CD4-positive, alpha-beta T cell (primary cell): ENCODE measurements around the gene SDHAF2. TPM values are rescaled to one million over a fixed set of nuclear protein-coding genes. Genes with fewer than 3 reads are reported as not detected.

Experiments used
- ATAC-seq: fragments of 200-7000 bp; cut with Tn5 transposase; one replicate; pipeline ENCODE4 v1.10.0; 2022; ENCODE audit warnings: mild to moderate bottlenecking; ENCODE audit not compliant: poor library complexity
- CTCF ChIA-PET: fragments of 350-600 bp; sonication (Branson Sonifier 250); formaldehyde crosslinking; loops from one replicate; lab custom pipeline; 2021; ENCODE audit warnings: antibody characterized with exemption, inconsistent platforms; lab: Charles Lee
- POLR2A ChIA-PET: fragments of 350-600 bp; sonication (Branson Sonifier 250); formaldehyde crosslinking; loops from one replicate; lab custom pipeline; 2021; ENCODE audit warnings: antibody characterized with exemption, inconsistent platforms; lab: Charles Lee
- DNase-seq, 14 experiments: peaks; one replicate each; pipeline ENCODE4 v3.0.0-alpha.2; 2013 to 2020; ENCODE audit warnings: mixed read lengths in 2 of 14
- H3K27ac ChIP-seq, 2 donors: one replicate each; pipeline versions ENCODE4 v1.5.1 to v1.7.0; 2013; ENCODE audit warnings: low read length in 2 of 2, low read depth in 1 of 2, mild to moderate bottlenecking in 1 of 2
- H3K27me3 ChIP-seq, 2 experiments: 1 replicate in 1 of 2; 2 replicates in 1 of 2; pipeline versions ENCODE4 v1.6.1 to v1.7.0; 2013; ENCODE audit warnings: low read length in 2 of 2, control low read depth in 1 of 2, mild to moderate bottlenecking in 1 of 2, moderate library complexity in 1 of 2; ENCODE audit not compliant: insufficient read depth in 2 of 2, control insufficient read depth in 1 of 2
- H3K36me3 ChIP-seq: one replicate; pipeline ENCODE4 v1.6.1; 2013; ENCODE audit warnings: low read length, control low read depth; ENCODE audit not compliant: insufficient read depth
- H3K4me1 ChIP-seq: one replicate; pipeline ENCODE4 v1.6.1; 2013; ENCODE audit warnings: low read length, control low read depth; ENCODE audit not compliant: insufficient read depth
- H3K4me3 ChIP-seq: one replicate; pipeline ENCODE4 v1.5.1; 2013; ENCODE audit warnings: mild to moderate bottlenecking, low read length, moderate library complexity
- H3K9me3 ChIP-seq, 2 experiments: 1 replicate in 1 of 2; 2 replicates in 1 of 2; pipeline versions ENCODE4 v1.6.1 to v1.7.0; 2013; ENCODE audit warnings: low read length in 2 of 2, mild to moderate bottlenecking in 2 of 2, control low read depth in 1 of 2, moderate library complexity in 1 of 2; ENCODE audit not compliant: control insufficient read depth in 1 of 2, insufficient read depth in 1 of 2
- H3K27ac Mint-ChIP-seq: one replicate; pipeline ENCODE4 v1.8.0; 2020; ENCODE audit warnings: mixed read lengths
- H3K27me3 Mint-ChIP-seq: one replicate; pipeline ENCODE4 v1.8.0; 2021; ENCODE audit warnings: mixed read lengths
- H3K36me3 Mint-ChIP-seq: one replicate; pipeline ENCODE4 v1.8.0; 2021; ENCODE audit warnings: low read depth, mixed read lengths
- H3K4me1 Mint-ChIP-seq: one replicate; pipeline ENCODE4 v1.8.0; 2021; ENCODE audit warnings: low read depth, mixed read lengths
- H3K4me3 Mint-ChIP-seq: one replicate; pipeline ENCODE4 v1.8.0; 2020; ENCODE audit warnings: mild to moderate bottlenecking, mixed read lengths
- H3K9me3 Mint-ChIP-seq: one replicate; pipeline ENCODE4 v1.8.0; 2020; ENCODE audit warnings: mixed read lengths
- CTCF ChIP-seq: fragments of 200-600 bp; IDR thresholded peaks from one replicate; pipeline ENCODE4 v1.8.0; 2022; ENCODE audit warnings: antibody characterized with exemption, mild to moderate bottlenecking
- intact Hi-C, 2 experiments: fragments of 100-400 bp; cut with DNase I in 1 of 2; cut with micrococcal nuclease in 1 of 2; formaldehyde crosslinking; loops; one replicate each; pipeline versions ENCODE4 v1.15.1 to v1.9.0; 2023 to 2025; cut with DNase I, micrococcal nuclease
- total RNA-seq, 174 experiments: library from RNA in 2 of 174; stranded (reverse) in 2 of 174; gene quantifications; one replicate each; pipeline ENCODE4 v1.2.3 and lab custom pipeline; 2021 to 2026

The SDHAF2 gene
- total RNA-seq, 2 experiments from 2014 or later = 28.7 to 33.0 TPM

GRCh38 chr11:61406067-61406466 lies 23.9 kb upstream of the SDHAF2 start:
- H3K4me3 Mint-ChIP-seq = no peak overlapping the region
- intact Hi-C loops = no loop called here
- no peak for TF ChIP-seq CTCF
- Histone ChIP-seq H3K9me3 (no peaks in the 10 kb centered on the region), H3K36me3 (peaks cover 84% of the 10 kb centered on the region), H3K4me3 (no peak overlapping the region), H3K27ac (no peak overlapping the region), H3K4me1 (no peaks in the 10 kb centered on the region), H3K27me3 (no peaks in the 10 kb centered on the region)
- H3K9me3 Mint-ChIP-seq = no peaks in the 10 kb centered on the region
- DNase-seq (no peak), ATAC-seq (no peak)
- no peaks in the 10 kb centered on the region for H3K27me3 Mint-ChIP-seq
- H3K36me3 Mint-ChIP-seq = peaks cover 97% of the 10 kb centered on the region
- H3K4me1 Mint-ChIP-seq = no peaks in the 10 kb centered on the region
- POLR2A ChIA-PET = interaction anchor here (1.2 kb wide), 1 partner anchor 14 kb away, joined by 3 read pairs; the partner anchor contains the start of gene TMEM216
- no peak overlapping the region for H3K27ac Mint-ChIP-seq
- CTCF ChIA-PET = no interaction called here

GRCh38 chr11:61406991-61407728 lies 22.8 kb upstream of the SDHAF2 start:
- Mint-ChIP-seq H3K27me3 (no peaks in the 10 kb centered on the region), H3K4me1 (no peaks in the 10 kb centered on the region), H3K27ac (no peak overlapping the region), H3K9me3 (no peaks in the 10 kb centered on the region), H3K4me3 (no peak overlapping the region), H3K36me3 (peaks cover 100% of the 10 kb centered on the region)
- ChIA-PET CTCF (no interaction called here), POLR2A (interaction anchor here (1.2 kb wide), 1 partner anchor 15 kb away, joined by 3 read pairs; the partner anchor contains the start of gene TMEM216)
- intact Hi-C loops = no loop called here
- ATAC-seq (no peak), DNase-seq (no peak)
- Histone ChIP-seq H3K9me3 (no peaks in the 10 kb centered on the region), H3K4me1 (no peaks in the 10 kb centered on the region), H3K4me3 (no peak overlapping the region), H3K27me3 (no peaks in the 10 kb centered on the region), H3K36me3 (peaks cover 94% of the 10 kb centered on the region), H3K27ac (no peak overlapping the region)
- no peak for TF ChIP-seq CTCF

GRCh38 chr11:61411589-61411988 lies 18.3 kb upstream of the SDHAF2 start:
- Histone ChIP-seq H3K36me3 (peaks cover 95% of the 10 kb centered on the region), H3K4me3 (no peak overlapping the region), H3K27ac (no peak overlapping the region), H3K4me1 (peaks cover 3% of the 10 kb centered on the region), H3K9me3 (no peaks in the 10 kb centered on the region), H3K27me3 (no peaks in the 10 kb centered on the region)
- Mint-ChIP-seq H3K36me3 (peaks cover 98% of the 10 kb centered on the region), H3K4me1 (peaks cover 6% of the 10 kb centered on the region), H3K27ac (no peak overlapping the region), H3K4me3 (no peak overlapping the region), H3K27me3 (no peaks in the 10 kb centered on the region), H3K9me3 (no peaks in the 10 kb centered on the region)
- no peak for DNase-seq
- intact Hi-C loops = no loop called here
- ChIA-PET CTCF (interaction anchor here (0.9 to 1.3 kb wide), 2 partner anchors 9 to 24 kb away, joined by 3 read pairs; no protein-coding TSS in a partner anchor), POLR2A (interaction anchor here (0.5 kb wide), 1 partner anchor 298 kb away, joined by 3 read pairs; no protein-coding TSS in a partner anchor)
- no peak for TF ChIP-seq CTCF
- no peak for ATAC-seq
